Measurements from ENCODE around the gene GUCD1. TPM values are rescaled to one million over a fixed set of nuclear protein-coding genes. Genes with fewer than 3 reads are reported as not detected.

The GUCD1 gene
- total RNA-seq, 2 experiments from 2014 or later: 114 to 144 TPM

DNA sequence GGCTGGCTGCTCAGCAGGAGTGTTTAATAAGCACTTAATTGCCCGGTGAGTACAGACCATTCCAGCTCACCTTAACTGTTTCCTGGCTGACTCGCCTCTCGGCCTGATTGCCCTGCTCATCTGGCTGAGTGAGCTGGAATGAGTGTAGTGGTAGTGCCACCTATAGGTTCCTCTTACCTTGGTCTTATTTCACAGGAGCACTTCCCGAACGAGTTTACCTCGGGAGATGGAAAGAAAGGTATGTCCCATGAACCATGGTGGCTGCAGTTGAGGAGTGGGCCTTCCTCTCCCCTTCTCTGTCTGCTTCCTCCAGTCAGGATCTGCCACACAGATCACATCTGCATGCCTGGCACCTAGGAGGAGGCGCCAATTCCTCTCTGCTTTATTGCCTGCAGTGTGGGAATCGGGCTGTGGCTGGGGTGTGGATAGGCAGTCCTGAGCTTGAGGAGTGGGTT, 33.1 kb downstream of the GUCD1 start:
- no TSS peak for BruUV-seq (replicated peaks)
- TF ChIP-seq EZH2phosphoT487 (IDR thresholded peaks at IDR 0.05; ENCODE audit: borderline replicate concordance, low read depth, low read length): no peak
- TF ChIP-seq, protein P1, sequence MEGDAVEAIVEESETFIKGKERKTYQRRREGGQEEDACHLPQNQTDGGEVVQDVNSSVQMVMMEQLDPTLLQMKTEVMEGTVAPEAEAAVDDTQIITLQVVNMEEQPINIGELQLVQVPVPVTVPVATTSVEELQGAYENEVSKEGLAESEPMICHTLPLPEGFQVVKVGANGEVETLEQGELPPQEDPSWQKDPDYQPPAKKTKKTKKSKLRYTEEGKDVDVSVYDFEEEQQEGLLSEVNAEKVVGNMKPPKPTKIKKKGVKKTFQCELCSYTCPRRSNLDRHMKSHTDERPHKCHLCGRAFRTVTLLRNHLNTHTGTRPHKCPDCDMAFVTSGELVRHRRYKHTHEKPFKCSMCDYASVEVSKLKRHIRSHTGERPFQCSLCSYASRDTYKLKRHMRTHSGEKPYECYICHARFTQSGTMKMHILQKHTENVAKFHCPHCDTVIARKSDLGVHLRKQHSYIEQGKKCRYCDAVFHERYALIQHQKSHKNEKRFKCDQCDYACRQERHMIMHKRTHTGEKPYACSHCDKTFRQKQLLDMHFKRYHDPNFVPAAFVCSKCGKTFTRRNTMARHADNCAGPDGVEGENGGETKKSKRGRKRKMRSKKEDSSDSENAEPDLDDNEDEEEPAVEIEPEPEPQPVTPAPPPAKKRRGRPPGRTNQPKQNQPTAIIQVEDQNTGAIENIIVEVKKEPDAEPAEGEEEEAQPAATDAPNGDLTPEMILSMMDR (conservative IDR thresholded peaks at IDR 0.05; ENCODE audit: low read length): peak; percentile 85
- Histone ChIP-seq H3K9me3 (ENCODE audit: low read length) (no peaks in the 10 kb centered on the region), H3K9me2 (ENCODE audit: insufficient read depth, low read length) (no peaks in the 10 kb centered on the region), H3K27ac (ENCODE audit: low read depth, low read length, poor library complexity, severe bottlenecking) (no peak overlapping the region), H2AFZ (ENCODE audit: low read length) (0 out of 2 replicates have a peak overlapping the region, but pooled peaks have one; percentile 18), H3K36me3 (ENCODE audit: insufficient read depth, low read length) (no peaks in the 10 kb centered on the region), H3K4me1 (ENCODE audit: insufficient read depth, low read length, poor library complexity, severe bottlenecking) (peaks cover 26% of the 10 kb centered on the region), H3K4me2 (ENCODE audit: low read length) (peak overlapping the region; percentile 15; the same call in 1 of the 2 replicates), H3K4me3 (ENCODE audit: low read depth, low read length, poor library complexity, severe bottlenecking) (no peak overlapping the region), H3K79me2 (ENCODE audit: insufficient read depth, low read depth, low read length) (no peaks in the 10 kb centered on the region), H4K20me1 (ENCODE audit: insufficient read depth, low read length) (no peaks in the 10 kb centered on the region)
- intact Hi-C loops (cut with micrococcal nuclease; ENCODE audit: unreplicated experiment): loop anchor here (1.0 kb wide), 1 partner anchor 101 kb away; no protein-coding TSS in a partner anchor
- POLR2A ChIA-PET: interaction anchor here (0.9 kb wide), 1 partner anchor 15 kb away, joined by 8 read pairs; no protein-coding TSS in a partner anchor
- DNase-seq (ENCODE audit: low spot score): peak; percentile 82
- CTCF ChIA-PET (ENCODE audit: unreplicated experiment): interaction anchor here (0.7 to 1.1 kb wide), 2 partner anchors 18 to 73 kb away, joined by 3 read pairs; no protein-coding TSS in a partner anchor

- ChIA-PET CTCF (ENCODE audit: unreplicated experiment) (no interaction called here), POLR2A (no interaction called here)
- Histone ChIP-seq H4K20me1 (ENCODE audit: insufficient read depth, low read length) (no peaks in the 10 kb centered on the region), H3K9me2 (ENCODE audit: insufficient read depth, low read length) (no peaks in the 10 kb centered on the region), H3K4me2 (ENCODE audit: low read length) (no peak overlapping the region), H3K79me2 (ENCODE audit: insufficient read depth, low read depth, low read length) (no peaks in the 10 kb centered on the region), H3K9me3 (ENCODE audit: low read length) (no peaks in the 10 kb centered on the region), H3K4me3 (ENCODE audit: low read depth, low read length, poor library complexity, severe bottlenecking) (no peak overlapping the region), H3K4me1 (ENCODE audit: insufficient read depth, low read length, poor library complexity, severe bottlenecking) (peaks cover 13% of the 10 kb centered on the region), H3K36me3 (ENCODE audit: insufficient read depth, low read length) (no peaks in the 10 kb centered on the region), H2AFZ (ENCODE audit: low read length) (no peak overlapping the region), H3K27ac (ENCODE audit: low read depth, low read length, poor library complexity, severe bottlenecking) (no peak overlapping the region)
- BruUV-seq (replicated peaks): no TSS peak
- no peak for DNase-seq (ENCODE audit: low spot score)
- intact Hi-C loops (cut with micrococcal nuclease; ENCODE audit: unreplicated experiment): no loop called here
- TF ChIP-seq EZH2phosphoT487 (IDR thresholded peaks at IDR 0.05; ENCODE audit: borderline replicate concordance, low read depth, low read length): no peak
- TF ChIP-seq, protein P1 (conservative IDR thresholded peaks at IDR 0.05; ENCODE audit: low read length): no peak
Measured at GRCh38 chr22:24519496-24519895, 35.4 kb downstream of the GUCD1 start.

GRCh38 chr22:24518771-24519485, 36.0 kb downstream of the GUCD1 start:
- CTCF ChIA-PET (ENCODE audit: unreplicated experiment): no interaction called here
- TF ChIP-seq EZH2phosphoT487 (IDR thresholded peaks at IDR 0.05; ENCODE audit: borderline replicate concordance, low read depth, low read length): no peak
- TF ChIP-seq, protein P1 (conservative IDR thresholded peaks at IDR 0.05; ENCODE audit: low read length): no peak
- Histone ChIP-seq H3K36me3 (ENCODE audit: insufficient read depth, low read length) (no peaks in the 10 kb centered on the region), H3K4me3 (ENCODE audit: low read depth, low read length, poor library complexity, severe bottlenecking) (no peak overlapping the region), H3K9me3 (ENCODE audit: low read length) (no peaks in the 10 kb centered on the region), H2AFZ (ENCODE audit: low read length) (no peak overlapping the region), H3K9me2 (ENCODE audit: insufficient read depth, low read length) (no peaks in the 10 kb centered on the region), H3K27ac (ENCODE audit: low read depth, low read length, poor library complexity, severe bottlenecking) (no peak overlapping the region), H3K79me2 (ENCODE audit: insufficient read depth, low read depth, low read length) (no peaks in the 10 kb centered on the region), H4K20me1 (ENCODE audit: insufficient read depth, low read length) (no peaks in the 10 kb centered on the region), H3K4me1 (ENCODE audit: insufficient read depth, low read length, poor library complexity, severe bottlenecking) (peaks cover 12% of the 10 kb centered on the region), H3K4me2 (ENCODE audit: low read length) (no peak overlapping the region)
- POLR2A ChIA-PET: interaction anchor here (1.4 kb wide), 1 partner anchor 36 kb away, joined by 3 read pairs; the partner anchor contains the start of gene GUCD1
- no TSS peak for BruUV-seq (replicated peaks)
- intact Hi-C loops (cut with micrococcal nuclease; ENCODE audit: unreplicated experiment): no loop called here
- no peak for DNase-seq (ENCODE audit: low spot score)

All from OCI-LY7 (cell line).